Measurements from ENCODE around the gene RCE1.

Gene RCE1

GRCh38 chr11:66857927-66858185 is 14.6 kb downstream of the RCE1 start:
- DNase-seq = no peak

DNA sequence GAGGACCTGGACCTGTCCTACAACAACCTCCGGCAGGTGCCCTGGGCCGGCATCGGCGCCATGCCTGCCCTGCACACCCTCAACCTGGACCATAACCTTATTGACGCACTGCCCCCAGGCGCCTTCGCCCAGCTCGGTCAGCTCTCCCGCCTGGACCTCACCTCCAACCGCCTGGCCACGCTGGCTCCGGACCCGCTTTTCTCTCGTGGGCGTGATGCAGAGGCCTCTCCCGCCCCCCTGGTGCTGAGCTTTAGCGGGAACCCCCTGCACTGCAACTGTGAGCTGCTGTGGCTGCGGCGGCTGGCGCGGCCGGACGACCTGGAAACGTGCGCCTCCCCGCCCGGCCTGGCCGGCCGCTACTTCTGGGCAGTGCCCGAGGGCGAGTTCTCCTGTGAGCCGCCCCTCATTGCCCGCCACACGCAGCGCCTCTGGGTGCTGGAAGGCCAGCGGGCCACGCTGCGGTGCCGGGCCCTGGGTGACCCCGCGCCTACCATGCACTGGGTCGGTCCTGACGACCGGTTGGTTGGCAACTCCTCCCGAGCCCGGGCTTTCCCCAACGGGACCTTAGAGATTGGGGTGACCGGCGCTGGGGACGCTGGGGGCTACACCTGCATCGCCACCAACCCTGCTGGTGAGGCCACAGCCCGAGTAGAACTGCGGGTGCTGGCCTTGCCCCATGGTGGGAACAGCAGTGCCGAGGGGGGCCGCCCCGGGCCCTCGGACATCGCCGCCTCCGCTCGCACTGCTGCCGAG is 15.1 kb downstream of the RCE1 start:
- no peak for DNase-seq

DNA sequence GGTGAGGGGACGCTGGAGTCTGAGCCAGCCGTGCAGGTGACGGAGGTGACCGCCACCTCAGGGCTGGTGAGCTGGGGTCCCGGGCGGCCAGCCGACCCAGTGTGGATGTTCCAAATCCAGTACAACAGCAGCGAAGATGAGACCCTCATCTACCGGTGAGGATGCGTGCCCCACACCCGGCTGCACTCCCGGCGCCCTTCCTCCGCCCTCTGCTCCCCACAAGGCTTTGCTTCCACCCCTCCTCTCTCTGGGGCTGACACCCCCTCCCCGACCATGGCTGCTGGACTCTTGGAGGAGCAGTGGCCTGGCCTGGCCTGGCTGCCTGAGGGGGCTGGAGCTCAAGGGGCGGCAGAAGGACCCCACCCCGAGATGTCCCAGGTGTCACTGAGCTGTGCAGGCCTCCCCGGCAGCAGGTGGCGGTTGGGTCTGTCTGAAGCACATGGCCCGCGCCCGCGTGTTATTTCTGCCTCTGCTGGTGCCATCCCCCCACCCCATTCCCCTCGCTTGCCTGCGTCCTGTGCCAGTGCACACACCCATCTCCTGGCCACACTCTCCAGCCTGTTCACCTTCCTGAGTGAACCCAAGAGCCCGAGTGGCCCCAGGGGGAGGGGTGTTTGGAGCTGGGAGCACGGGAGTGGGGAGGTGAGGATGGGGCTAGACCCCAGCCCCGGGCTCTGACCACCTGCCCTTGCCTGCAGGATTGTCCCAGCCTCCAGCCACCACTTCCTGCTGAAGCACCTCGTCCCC is 15.9 kb downstream of the RCE1 start:
- DNase-seq = no peak

DNA sequence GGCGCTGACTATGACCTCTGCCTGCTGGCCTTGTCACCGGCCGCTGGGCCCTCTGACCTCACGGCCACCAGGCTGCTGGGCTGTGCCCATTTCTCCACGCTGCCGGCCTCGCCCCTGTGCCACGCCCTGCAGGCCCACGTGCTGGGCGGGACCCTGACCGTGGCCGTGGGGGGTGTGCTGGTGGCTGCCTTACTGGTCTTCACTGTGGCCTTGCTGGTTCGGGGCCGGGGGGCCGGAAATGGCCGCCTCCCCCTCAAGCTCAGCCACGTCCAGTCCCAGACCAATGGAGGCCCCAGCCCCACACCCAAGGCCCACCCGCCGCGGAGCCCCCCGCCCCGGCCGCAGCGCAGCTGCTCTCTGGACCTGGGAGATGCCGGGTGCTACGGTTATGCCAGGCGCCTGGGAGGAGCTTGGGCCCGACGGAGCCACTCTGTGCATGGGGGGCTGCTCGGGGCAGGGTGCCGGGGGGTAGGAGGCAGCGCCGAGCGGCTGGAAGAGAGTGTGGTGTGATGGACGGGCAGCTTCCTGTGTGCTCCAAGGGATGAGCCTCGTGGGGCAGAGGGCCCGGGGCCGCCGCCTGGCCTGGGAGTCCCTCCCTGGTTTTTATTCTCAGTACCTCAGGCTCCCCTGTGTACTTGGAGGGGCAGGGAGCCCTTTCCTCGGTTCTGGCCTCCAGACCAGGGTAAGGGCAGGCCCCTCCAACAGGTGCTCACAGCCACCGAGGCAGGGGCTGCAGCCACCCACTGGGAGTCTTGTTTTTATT is 16.6 kb downstream of the RCE1 start:
- no peak for DNase-seq

GRCh38 chr11:66860449-66860831 is 17.2 kb downstream of the RCE1 start:
- no peak for DNase-seq

DNA sequence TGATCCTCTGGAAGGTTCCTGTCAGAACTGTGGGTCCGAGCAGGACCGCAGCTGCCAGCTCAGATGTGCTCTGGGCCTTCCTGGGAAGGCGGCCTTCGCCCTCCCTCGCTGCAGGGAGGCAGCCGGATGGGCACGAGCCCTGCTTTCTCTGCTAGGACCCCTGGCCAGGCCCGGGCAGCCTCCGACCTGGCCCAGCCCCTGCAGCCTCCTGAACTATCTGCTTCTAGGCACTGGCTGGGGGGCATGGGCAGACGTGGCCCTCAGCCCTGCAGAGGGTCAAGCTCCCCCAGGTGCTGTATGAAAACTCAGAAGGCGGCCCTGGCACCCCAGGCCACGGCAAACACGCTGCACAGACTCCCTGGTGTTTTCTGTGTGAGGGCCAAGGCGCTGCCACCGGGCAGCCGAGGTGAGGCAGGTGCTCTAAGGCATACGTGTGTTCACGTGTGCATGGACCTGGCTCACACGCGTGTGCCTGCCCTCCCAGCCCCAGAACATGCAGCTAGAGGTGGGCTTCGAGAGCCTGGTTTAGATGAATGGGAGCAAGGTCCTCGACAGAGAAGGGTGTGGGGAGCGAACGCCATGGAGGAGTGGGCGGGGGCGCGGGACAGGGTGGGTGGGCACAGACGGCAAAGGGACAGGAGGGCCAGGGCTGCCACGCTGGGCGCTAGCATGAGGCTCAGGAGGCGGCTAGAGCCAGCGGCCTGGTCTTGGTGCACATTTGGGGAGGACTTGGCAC is 18.0 kb downstream of the RCE1 start:
- no peak for DNase-seq

DNA sequence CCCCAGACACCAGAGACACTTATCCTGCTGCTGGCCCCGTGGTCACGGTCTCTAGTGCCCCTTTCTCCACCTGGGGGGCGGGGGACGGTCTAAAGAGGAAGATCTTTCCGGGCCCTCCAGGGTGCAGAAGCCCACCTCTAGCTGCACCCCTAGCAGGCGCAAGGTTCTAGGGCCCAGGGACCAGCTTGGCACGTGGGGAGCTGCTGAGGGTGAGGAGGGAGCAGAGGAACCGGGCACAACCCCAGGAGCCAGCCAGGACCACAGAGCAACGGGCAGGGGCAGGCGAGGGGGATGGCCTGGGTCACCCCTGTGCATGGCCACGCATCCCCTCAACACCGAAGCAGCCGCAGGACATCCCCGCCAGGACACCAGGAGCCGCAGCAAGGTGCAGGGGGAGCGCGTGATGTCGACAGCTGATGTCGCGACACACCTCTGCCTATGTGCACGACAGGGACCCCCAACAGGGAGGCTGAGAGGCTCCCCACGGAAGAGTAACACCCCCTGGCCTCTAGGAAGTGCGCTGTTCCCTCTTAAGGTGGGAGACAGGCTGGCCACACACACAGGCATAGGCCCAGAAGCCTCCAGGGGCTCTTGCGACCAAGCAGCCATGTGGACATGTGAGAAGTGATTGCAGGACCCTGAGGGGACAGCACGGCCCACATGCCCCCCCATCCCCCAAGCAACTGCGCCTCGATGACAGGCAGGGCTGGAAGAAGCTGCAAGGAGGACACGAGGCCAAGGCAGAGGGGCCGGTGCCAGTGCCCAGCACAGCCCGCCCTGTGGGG is 18.7 kb downstream of the RCE1 start:
- no peak for DNase-seq

GRCh38 chr11:66862559-66863037 is 19.4 kb downstream of the RCE1 start:
- no peak for DNase-seq

- no peak for DNase-seq
Observed at GRCh38 chr11:66863428-66864125, 20.3 kb downstream of the RCE1 start.

GRCh38 chr11:66864172-66864901 is 21.1 kb downstream of the RCE1 start:
- no peak for DNase-seq

DNA sequence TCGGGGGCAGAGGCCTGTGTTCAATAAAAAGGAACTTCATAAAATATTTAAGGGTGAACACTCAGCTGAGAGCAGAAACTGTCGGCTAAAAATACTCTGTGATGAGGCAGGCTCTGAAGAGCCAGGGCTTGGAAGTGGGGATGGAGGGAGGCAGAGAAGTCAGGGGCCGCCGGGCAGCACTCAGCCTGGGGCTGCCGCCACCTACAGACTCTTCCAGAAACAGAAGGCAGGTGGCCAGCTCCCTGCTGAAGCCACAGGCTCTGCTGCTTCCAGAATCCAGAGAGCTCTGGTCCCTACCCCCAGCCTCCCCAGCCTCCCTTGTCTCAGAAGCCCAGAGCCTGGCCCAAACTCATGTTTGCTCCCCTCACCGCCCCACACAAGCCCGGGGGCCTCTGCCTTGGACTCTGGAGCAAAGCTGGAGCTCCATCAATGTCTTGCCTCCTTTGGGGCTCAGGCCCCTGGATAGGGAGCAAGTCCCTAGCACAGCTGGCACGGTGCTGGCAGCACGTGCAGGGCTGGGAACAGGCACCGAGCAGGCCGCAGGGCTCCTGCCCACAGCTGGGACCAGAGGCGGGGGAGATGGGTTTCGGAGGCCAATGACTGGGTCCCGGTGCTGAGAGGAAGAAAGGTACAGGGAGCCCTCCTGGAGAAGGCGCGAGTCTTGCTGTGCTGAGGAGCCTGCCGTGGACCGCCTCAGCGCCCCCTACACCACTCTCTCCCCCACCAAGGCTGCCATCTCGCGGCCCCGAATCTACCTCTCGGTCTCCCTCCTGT is 21.9 kb downstream of the RCE1 start:
- DNase-seq = no peak

DNA sequence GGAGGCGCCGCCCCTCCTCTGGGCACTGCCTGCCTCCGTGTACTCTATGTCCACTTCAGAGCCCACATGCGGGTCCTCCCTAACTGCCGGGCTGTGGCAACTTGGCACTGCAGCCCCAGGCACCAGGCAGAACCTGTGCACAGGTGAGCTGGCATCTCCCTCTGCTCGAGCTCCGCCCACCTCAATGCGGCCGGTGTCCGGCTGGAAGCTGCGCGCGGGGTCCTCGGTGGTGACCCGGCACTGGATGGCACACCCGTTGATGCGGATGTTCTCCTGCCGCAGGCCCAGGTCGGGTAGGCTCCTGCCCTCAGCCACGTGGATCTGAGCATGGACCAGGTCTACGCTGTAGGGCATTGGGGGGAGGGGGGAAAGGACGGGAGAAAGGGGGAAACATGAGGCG is 22.8 kb downstream of the RCE1 start:
- no peak for DNase-seq

DNA sequence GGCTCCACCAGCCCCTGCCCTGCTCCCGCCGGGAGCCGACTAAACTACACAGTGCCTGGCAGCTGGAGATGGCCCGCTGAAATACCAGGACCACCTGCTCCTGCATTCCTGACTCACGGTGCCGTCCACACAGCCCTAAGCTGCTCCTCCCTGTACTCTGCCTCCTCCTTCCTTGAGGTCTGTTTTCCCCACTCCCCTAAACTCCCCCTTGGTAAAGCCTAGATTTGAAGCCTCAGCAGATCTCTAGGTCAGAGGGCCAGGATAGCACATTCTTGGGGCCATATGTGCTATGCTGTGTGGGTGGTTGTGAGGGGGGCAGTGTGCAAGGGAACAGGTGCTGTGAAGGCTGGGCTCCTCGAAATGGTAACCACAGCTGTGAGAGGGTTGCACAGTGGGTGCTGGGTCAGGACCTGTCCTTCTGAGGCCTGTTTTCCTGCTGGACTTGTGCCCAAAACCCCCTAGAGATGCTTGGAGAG is 23.3 kb downstream of the RCE1 start:
- no peak for DNase-seq

- DNase-seq = no peak
Observed at GRCh38 chr11:66867425-66868040, 24.3 kb downstream of the RCE1 start.

- no peak for DNase-seq
Observed at GRCh38 chr11:66868082-66868725, 25.0 kb downstream of the RCE1 start.

- no peak for DNase-seq
Observed at GRCh38 chr11:66868726-66869566, 25.7 kb downstream of the RCE1 start.

GRCh38 chr11:66869567-66869870 is 26.3 kb downstream of the RCE1 start:
- DNase-seq = no peak

GRCh38 chr11:66870131-66870530 is 26.9 kb downstream of the RCE1 start:
- no peak for DNase-seq

All from GDM1 (cell line).